Aorta (tissue), 5 donors: ENCODE measurements around the gene HCN2. TPM values are rescaled to one million over a fixed set of nuclear protein-coding genes. Genes with fewer than 3 reads are reported as not detected.

Experiments used
- ATAC-seq: fragments of 200-7000 bp; cut with Tn5 transposase; one replicate; pipeline ENCODE4 v1.9.1; 2022; ENCODE audit warnings: moderate library complexity; ENCODE audit not compliant: low FRiP score
- DNase-seq, 2 donors: peaks; one replicate each; pipeline ENCODE4 v3.0.0-alpha.2; 2020
- H3K27ac ChIP-seq, 2 donors: one replicate each; pipeline ENCODE4 v1.5.1; 2013; ENCODE audit warnings: low read length in 2 of 2, mild to moderate bottlenecking in 2 of 2, moderate library complexity in 2 of 2, control low read depth in 1 of 2, inconsistent platforms in 1 of 2, low read depth in 1 of 2
- H3K27me3 ChIP-seq, 2 donors: one replicate each; pipeline ENCODE4 v1.6.1; 2013; ENCODE audit warnings: control low read depth in 1 of 2, low read length in 1 of 2, mild to moderate bottlenecking in 1 of 2, moderate library complexity in 1 of 2; ENCODE audit not compliant: insufficient read depth in 2 of 2, control insufficient read depth in 1 of 2
- H3K36me3 ChIP-seq, 2 donors: one replicate each; pipeline ENCODE4 v1.6.1; 2013; ENCODE audit warnings: control low read depth in 1 of 2, low read length in 1 of 2, mild to moderate bottlenecking in 1 of 2; ENCODE audit not compliant: insufficient read depth in 2 of 2, control insufficient read depth in 1 of 2
- H3K4me1 ChIP-seq, 2 donors: one replicate each; pipeline ENCODE4 v1.6.1; 2013; ENCODE audit warnings: low read length in 2 of 2, control low read depth in 1 of 2, mild to moderate bottlenecking in 1 of 2, moderate library complexity in 1 of 2; ENCODE audit not compliant: insufficient read depth in 2 of 2, control insufficient read depth in 1 of 2
- H3K4me3 ChIP-seq, 2 donors: one replicate each; pipeline ENCODE4 v1.5.1; 2013; ENCODE audit warnings: low read length in 2 of 2, control low read depth in 1 of 2, mild to moderate bottlenecking in 1 of 2
- H3K9me3 ChIP-seq: one replicate; pipeline ENCODE4 v1.6.1; 2013; ENCODE audit warnings: mild to moderate bottlenecking, low read length; ENCODE audit not compliant: control insufficient read depth
- WGBS, 2 donors: extraction: QIAGEN DNeasy Blood & Tissue Kit; methylation state at CpG; one replicate each; pipeline ENCODE4 v1.1.7; 2013; 5-methylcytosine and 5-hydroxymethylcytosine counted together
- intact Hi-C, 2 donors: fragments of 100-400 bp; cut with DNase I; formaldehyde crosslinking; loops; one replicate each; pipeline versions ENCODE4 v1.14.2 to v1.15.0; 2022
- polyA plus RNA-seq, 2 donors: library from polyadenylated mRNA; stranded (reverse); fragments of 200-250 nt; gene quantifications; one replicate each; pipeline ENCODE4 v1.2.3, GENCODE V29; 2013
- total RNA-seq, 2 donors: library from RNA; stranded (reverse); fragmentation: NEBNext Ultra II Directional; extraction: Animal tissue kit (Norgen Biotek cat#: 25700); gene quantifications; one replicate each; pipeline ENCODE4 v1.2.1, GENCODE V29; 2021
- donor health status: healthy with polysubstance abuse.
- donor health status: Bipolar disorder and iron deficiency.
- donor health status: DM: no; HTN: no; CAD: no.
- donor health status: DM: no; HTN: no; CAD: no.
- donor health status: DM: yes; HTN: yes; CAD: no.

Gene HCN2
- total and polyA plus RNA-seq, 4 donors: 0.08 to 0.30 (median 0.16) TPM

GRCh38 chr19:548886-549830 is 40.5 kb upstream of the HCN2 start:
- H3K27ac ChIP-seq: no peak overlapping the region
- H3K4me1 ChIP-seq: no peaks in the 10 kb centered on the region

GRCh38 chr19:554817-555216 is 34.9 kb upstream of the HCN2 start:
- Histone ChIP-seq H3K27ac (no peak overlapping the region), H3K27me3 (no peaks in the 10 kb centered on the region), H3K9me3 (no peaks in the 10 kb centered on the region), H3K4me3 (no peak overlapping the region), H3K36me3 (no peaks in the 10 kb centered on the region), H3K4me1 (no peaks in the 10 kb centered on the region)
- ATAC-seq (no peak), DNase-seq (no peak)
- intact Hi-C loops: no loop called here
- 57 to 65% methylated on average over 20 of the region's 20 CpGs for WGBS, 2 donors

More at GRCh38 chr19:548886-549830, 40.5 kb upstream of the HCN2 start:
- 78% methylated on average over 41 to 52 of the region's 52 CpGs for WGBS, 2 donors
- DNase-seq (peak in 1 of 2 donors; percentile 74), ATAC-seq (no peak)
- Histone ChIP-seq H3K4me3 (no peak overlapping the region), H3K27me3 (no peaks in the 10 kb centered on the region), H3K36me3 (no peaks in the 10 kb centered on the region), H3K9me3 (no peaks in the 10 kb centered on the region)
- intact Hi-C loops: no loop called here

DNA sequence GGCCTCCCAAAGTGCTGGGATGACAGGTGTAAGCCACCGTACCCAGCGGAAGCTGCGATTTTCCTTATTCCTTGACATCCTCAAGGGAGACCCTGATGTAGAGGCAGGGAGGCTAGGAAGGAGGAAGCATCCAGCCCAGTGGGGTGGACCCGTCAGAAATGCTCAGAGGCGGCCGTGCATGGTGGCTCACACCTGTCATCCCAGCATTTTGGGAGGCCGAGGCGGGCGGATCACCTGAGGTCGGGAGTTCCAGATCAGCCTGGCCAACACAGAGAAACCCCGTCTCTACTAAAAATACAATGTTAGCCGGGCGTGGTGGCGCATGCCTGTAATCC is 34.2 kb upstream of the HCN2 start:
- H3K9me3 ChIP-seq: no peaks in the 10 kb centered on the region
- H3K4me3 ChIP-seq: no peak overlapping the region
- intact Hi-C loops: no loop called here
- no peaks in the 10 kb centered on the region for H3K4me1 ChIP-seq
- WGBS, 2 donors: 90 to 91% methylated on average over 14 of the region's 14 CpGs
- no peak overlapping the region for H3K27ac ChIP-seq
- DNase-seq: no peak
- ATAC-seq: no peak
- H3K36me3 ChIP-seq: no peaks in the 10 kb centered on the region
- no peaks in the 10 kb centered on the region for H3K27me3 ChIP-seq

DNA sequence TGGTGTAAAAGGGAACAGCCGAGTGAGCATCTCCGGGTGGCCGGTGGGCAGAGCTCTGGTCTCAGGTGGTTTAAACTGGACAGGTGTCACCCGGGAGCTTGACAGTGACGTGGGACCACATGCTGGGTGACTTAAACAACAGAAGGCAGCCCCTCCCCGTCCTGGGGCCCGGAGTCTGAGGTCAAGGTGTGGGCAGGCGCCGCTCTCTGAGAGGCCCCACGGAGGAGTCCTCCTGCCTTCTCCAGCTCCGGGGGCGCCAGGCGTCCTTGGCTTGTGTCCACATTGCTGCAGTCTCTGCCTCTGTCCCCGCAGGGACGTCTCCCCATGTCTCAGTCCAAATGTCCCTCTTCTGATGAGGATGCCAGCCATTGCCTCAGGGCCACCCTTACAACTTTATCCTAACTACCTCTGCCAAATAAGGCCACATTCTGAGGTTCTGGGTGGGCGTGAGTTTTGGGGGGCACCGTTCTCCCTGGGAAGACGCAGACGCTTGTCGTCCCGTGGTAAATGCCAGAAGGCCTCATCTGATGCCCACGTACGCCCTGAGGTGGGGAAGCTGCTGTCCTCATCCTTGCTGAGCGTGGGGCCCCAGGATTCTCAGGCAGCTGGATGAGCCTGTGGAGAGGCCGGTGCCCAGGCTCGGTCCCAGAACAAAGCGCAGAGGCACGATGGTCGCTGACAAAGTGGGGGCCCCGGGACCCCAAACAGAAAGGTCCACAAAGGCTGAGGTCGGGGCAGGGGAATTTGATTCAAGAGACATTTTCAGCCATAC is 32.9 kb upstream of the HCN2 start:
- Histone ChIP-seq H3K27me3 (no peaks in the 10 kb centered on the region), H3K4me3 (no peak overlapping the region), H3K4me1 (no peaks in the 10 kb centered on the region), H3K27ac (no peak overlapping the region), H3K9me3 (no peaks in the 10 kb centered on the region), H3K36me3 (no peaks in the 10 kb centered on the region)
- DNase-seq (peak in 1 of 2 donors; percentile 79), ATAC-seq (no peak)
- intact Hi-C loops: no loop called here
- 74 to 77% methylated on average over 31 of the region's 31 CpGs for WGBS, 2 donors

DNA sequence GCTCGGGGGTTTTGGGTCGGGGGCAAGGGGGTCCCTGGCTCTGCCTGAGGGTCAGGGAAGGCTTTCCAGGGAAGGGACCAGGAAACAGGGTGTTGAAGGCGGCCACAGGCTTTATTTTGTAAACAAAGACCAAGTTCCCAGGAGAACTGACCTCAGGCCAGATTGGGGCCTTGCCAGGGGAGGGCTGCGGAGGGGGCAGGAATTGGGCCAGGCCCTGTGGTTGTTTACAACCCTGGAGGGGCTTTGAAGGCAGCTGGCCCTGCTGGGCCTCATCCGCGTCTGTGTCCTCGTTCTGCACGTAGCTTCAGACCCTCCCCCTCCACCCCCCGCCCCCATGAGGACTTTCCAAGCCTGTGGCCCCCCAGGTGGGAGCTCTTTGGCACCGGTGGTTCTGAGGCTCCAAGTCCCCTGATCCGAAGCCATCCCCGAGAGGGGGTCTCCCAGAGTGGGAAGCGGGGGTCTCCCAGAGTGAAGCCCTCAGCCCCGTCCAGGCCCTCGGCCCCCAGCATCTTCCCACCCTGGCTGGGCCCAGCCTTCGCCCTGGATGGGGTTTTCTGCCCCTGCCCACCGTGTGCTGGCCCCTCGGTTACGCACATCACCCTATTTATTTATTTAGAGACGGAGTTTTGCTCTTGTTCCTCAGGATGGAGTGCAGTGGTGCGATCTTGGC is 30.8 kb upstream of the HCN2 start:
- H3K4me3 ChIP-seq: no peak overlapping the region
- H3K9me3 ChIP-seq: no peaks in the 10 kb centered on the region
- 44 to 48% methylated on average over 21 of the region's 21 CpGs for WGBS, 2 donors
- ATAC-seq: no peak
- H3K36me3 ChIP-seq: no peaks in the 10 kb centered on the region
- H3K27ac ChIP-seq: no peak overlapping the region
- no peaks in the 10 kb centered on the region for H3K27me3 ChIP-seq
- no peaks in the 10 kb centered on the region for H3K4me1 ChIP-seq
- DNase-seq: no peak
- intact Hi-C loops: no loop called here

GRCh38 chr19:560121-560520 is 29.6 kb upstream of the HCN2 start:
- H3K36me3 ChIP-seq: no peaks in the 10 kb centered on the region
- no peaks in the 10 kb centered on the region for H3K9me3 ChIP-seq
- ATAC-seq (no peak), DNase-seq (no peak)
- no peak overlapping the region for H3K27ac ChIP-seq
- intact Hi-C loops: no loop called here
- no peaks in the 10 kb centered on the region for H3K4me1 ChIP-seq
- no peaks in the 10 kb centered on the region for H3K27me3 ChIP-seq
- H3K4me3 ChIP-seq: no peak overlapping the region
- WGBS, 2 donors: 66 to 69% methylated on average over 12 of the region's 12 CpGs

DNA sequence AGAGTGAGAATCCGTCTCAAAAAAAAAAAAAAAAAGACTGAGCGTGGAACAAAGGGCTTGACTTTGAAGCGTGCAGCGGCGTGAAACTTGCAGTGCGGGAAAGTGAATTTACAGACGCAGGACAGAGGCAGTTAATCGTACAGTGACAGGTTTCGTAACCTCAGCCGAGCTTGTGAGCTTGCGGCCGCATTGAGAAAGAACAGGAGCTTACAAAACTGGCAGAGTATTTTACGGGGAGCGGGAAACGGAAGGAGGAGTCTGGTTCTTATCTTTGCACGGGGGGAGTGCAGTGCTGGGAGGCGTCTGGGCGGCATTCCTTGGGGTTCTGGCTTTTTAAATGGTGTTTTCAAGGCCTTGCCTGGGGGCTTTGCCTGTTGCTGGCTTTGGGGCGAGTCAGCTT is 23.3 kb upstream of the HCN2 start:
- intact Hi-C loops: no loop called here
- 25 to 30% methylated on average over 18 of the region's 19 CpGs for WGBS, 2 donors
- Histone ChIP-seq H3K4me3 (no peak overlapping the region), H3K27me3 (no peaks in the 10 kb centered on the region), H3K27ac (no peak overlapping the region), H3K36me3 (no peaks in the 10 kb centered on the region), H3K9me3 (no peaks in the 10 kb centered on the region), H3K4me1 (no peaks in the 10 kb centered on the region)
- DNase-seq: no peak
- ATAC-seq: peak; percentile 60

GRCh38 chr19:566844-567243 is 22.8 kb upstream of the HCN2 start:
- Histone ChIP-seq H3K4me1 (no peaks in the 10 kb centered on the region), H3K27me3 (no peaks in the 10 kb centered on the region), H3K36me3 (no peaks in the 10 kb centered on the region), H3K27ac (no peak overlapping the region), H3K9me3 (no peaks in the 10 kb centered on the region), H3K4me3 (no peak overlapping the region)
- DNase-seq (no peak), ATAC-seq (no peak)
- 70 to 74% methylated on average over 14 to 16 of the region's 16 CpGs for WGBS, 2 donors
- intact Hi-C loops: no loop called here
